ENCODE results near the gene KDM4E.

- no peak for TF ChIP-seq NR2F2 (IDR thresholded peaks at IDR 0.05)
- no peak for TF ChIP-seq CTCF (IDR thresholded peaks at IDR 0.05; ENCODE audit: low read depth, low read length, missing input control)
- no peak for TF ChIP-seq HNF4G (IDR thresholded peaks at IDR 0.05)
- TF ChIP-seq EGR1 (IDR thresholded peaks at IDR 0.05; ENCODE audit: low read depth in 2 of 2) = no peak
- no peak for TF ChIP-seq FOXA1 (IDR thresholded peaks at IDR 0.05)
- no peak for TF ChIP-seq ZBTB33 (IDR thresholded peaks at IDR 0.05)
- TF ChIP-seq TAF1 (conservative IDR thresholded peaks at IDR 0.05) = no peak
- no peak for TF ChIP-seq JUND (IDR thresholded peaks at IDR 0.05)
- TF ChIP-seq YY1 (IDR thresholded peaks at IDR 0.05) = no peak
- no peak for TF ChIP-seq RXRA (IDR thresholded peaks at IDR 0.05)
- no peak for TF ChIP-seq REST (IDR thresholded peaks at IDR 0.05)
Observed at GRCh38 chr11:95033051-95033450, 8.0 kb downstream of the KDM4E start.
